ENCODE results near the gene CHRNA9.

CHRNA9 gene

DNA sequence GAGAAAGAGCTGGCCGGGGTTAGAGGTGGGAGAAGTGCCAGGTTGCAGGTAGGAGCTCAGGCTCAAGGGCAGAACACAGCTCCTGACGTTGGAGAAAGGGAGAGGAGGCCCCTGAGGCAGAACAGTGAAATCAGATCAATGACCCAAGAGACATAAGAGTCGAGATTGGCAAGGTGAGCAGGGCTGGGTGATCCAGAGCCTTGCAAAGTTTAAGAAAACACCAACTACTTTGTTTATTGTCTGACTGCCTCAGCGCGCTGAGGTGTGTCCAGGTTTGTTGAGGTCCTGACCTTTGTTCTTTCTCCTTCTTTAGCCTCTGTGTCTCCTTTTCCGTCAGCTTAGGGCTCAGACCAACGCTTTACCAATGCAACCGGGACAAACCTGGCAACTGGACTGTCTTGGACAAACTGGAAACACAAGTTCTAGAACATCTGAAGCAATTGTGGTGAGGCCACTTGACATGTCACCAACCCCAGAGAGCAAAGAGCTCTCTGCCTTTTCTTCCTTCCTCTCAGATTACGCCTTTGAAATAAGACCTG lies 28.3 kb downstream of the CHRNA9 start:
- H3K4me3 ChIP-seq (ENCODE audit: low read length) = no peak overlapping the region
- no peaks in the 10 kb centered on the region for H3K4me1 ChIP-seq (ENCODE audit: control insufficient read depth, insufficient read depth, low read length)
- no peaks in the 10 kb centered on the region for H3K27me3 ChIP-seq (ENCODE audit: control insufficient read depth, insufficient read depth, low read length)
- no peak for DNase-seq (ENCODE audit: low read depth, low spot score)
- H3K36me3 ChIP-seq (ENCODE audit: control insufficient read depth, insufficient read depth, low read length) = no peaks in the 10 kb centered on the region
- no peak overlapping the region for H3K27ac ChIP-seq (ENCODE audit: low read length)
- WGBS (ENCODE audit: insufficient coverage, insufficient read length) = no CpG with 5 or more reads among the region's 9 CpGs
- H3K9me3 ChIP-seq (ENCODE audit: control insufficient read depth, insufficient read depth, low read length) = no peaks in the 10 kb centered on the region

DNA sequence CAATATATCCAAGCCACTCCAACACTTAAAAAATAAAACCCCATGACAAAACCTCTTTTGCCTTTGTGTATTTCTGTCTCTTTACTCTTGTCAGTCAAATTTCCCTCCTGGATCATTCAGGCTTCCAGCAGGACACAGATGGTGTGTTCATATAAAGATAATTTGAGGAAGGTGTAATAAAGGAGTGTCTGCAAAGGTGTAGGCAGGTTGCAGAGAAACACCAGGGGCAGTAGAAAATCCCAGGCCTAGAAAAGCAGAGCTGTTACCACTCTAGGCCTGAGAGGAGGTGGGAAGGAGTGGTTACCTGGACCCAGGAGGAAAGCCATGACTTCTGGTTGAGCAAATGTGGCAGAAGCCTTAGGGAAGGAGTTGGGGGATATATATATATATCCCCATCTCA lies 28.8 kb downstream of the CHRNA9 start:
- no peak overlapping the region for H3K4me3 ChIP-seq (ENCODE audit: low read length)
- H3K4me1 ChIP-seq (ENCODE audit: control insufficient read depth, insufficient read depth, low read length) = no peaks in the 10 kb centered on the region
- DNase-seq (ENCODE audit: low read depth, low spot score) = no peak
- no peak overlapping the region for H3K27ac ChIP-seq (ENCODE audit: low read length)
- no peaks in the 10 kb centered on the region for H3K9me3 ChIP-seq (ENCODE audit: control insufficient read depth, insufficient read depth, low read length)
- H3K36me3 ChIP-seq (ENCODE audit: control insufficient read depth, insufficient read depth, low read length) = no peaks in the 10 kb centered on the region
- no peaks in the 10 kb centered on the region for H3K27me3 ChIP-seq (ENCODE audit: control insufficient read depth, insufficient read depth, low read length)

DNA sequence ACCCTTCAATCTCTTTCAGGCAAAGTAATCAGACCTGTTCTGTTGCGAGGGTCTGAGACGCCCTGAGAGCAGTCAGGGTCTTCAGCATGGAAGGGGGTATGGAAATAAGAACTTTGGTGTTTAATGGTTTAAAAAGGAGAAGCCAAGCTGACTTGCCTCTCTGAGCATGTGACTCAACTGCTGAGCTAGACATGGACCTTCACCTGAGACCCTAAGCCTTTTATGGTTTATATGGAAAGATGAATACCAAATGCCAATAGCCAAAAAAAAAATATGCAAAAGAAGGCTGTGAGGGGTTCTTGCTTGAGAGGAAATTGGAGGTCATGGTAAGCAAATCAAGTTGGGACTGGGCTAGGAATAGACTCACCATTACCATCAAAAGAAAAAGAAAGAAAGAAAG lies 30.6 kb downstream of the CHRNA9 start:
- H3K9me3 ChIP-seq (ENCODE audit: control insufficient read depth, insufficient read depth, low read length) = no peaks in the 10 kb centered on the region
- no peak overlapping the region for H3K27ac ChIP-seq (ENCODE audit: low read length)
- H3K36me3 ChIP-seq (ENCODE audit: control insufficient read depth, insufficient read depth, low read length) = no peaks in the 10 kb centered on the region
- no peak for DNase-seq (ENCODE audit: low read depth, low spot score)
- no peak overlapping the region for H3K4me3 ChIP-seq (ENCODE audit: low read length)
- no CpG with 5 or more reads among the region's 2 CpGs for WGBS (ENCODE audit: insufficient coverage, insufficient read length)
- no peaks in the 10 kb centered on the region for H3K27me3 ChIP-seq (ENCODE audit: control insufficient read depth, insufficient read depth, low read length)
- H3K4me1 ChIP-seq (ENCODE audit: control insufficient read depth, insufficient read depth, low read length) = no peaks in the 10 kb centered on the region

GRCh38 chr4:40367451-40367850 lies 32.3 kb downstream of the CHRNA9 start:
- DNase-seq (ENCODE audit: low read depth, low spot score) = no peak
- WGBS (ENCODE audit: insufficient coverage, insufficient read length) = no CpG with 5 or more reads among the region's 4 CpGs
- Histone ChIP-seq H3K9me3 (ENCODE audit: control insufficient read depth, insufficient read depth, low read length) (no peaks in the 10 kb centered on the region), H3K36me3 (ENCODE audit: control insufficient read depth, insufficient read depth, low read length) (no peaks in the 10 kb centered on the region), H3K4me1 (ENCODE audit: control insufficient read depth, insufficient read depth, low read length) (no peaks in the 10 kb centered on the region), H3K4me3 (ENCODE audit: low read length) (no peak overlapping the region), H3K27ac (ENCODE audit: low read length) (no peak overlapping the region), H3K27me3 (ENCODE audit: control insufficient read depth, insufficient read depth, low read length) (no peaks in the 10 kb centered on the region)

- no peaks in the 10 kb centered on the region for H3K36me3 ChIP-seq (ENCODE audit: control insufficient read depth, insufficient read depth, low read length)
- H3K4me3 ChIP-seq (ENCODE audit: low read length) = no peak overlapping the region
- H3K9me3 ChIP-seq (ENCODE audit: control insufficient read depth, insufficient read depth, low read length) = no peaks in the 10 kb centered on the region
- no peak overlapping the region for H3K27ac ChIP-seq (ENCODE audit: low read length)
- no CpG with 5 or more reads among the region's 3 CpGs for WGBS (ENCODE audit: insufficient coverage, insufficient read length)
- no peaks in the 10 kb centered on the region for H3K27me3 ChIP-seq (ENCODE audit: control insufficient read depth, insufficient read depth, low read length)
- no peak for DNase-seq (ENCODE audit: low read depth, low spot score)
- no peaks in the 10 kb centered on the region for H3K4me1 ChIP-seq (ENCODE audit: control insufficient read depth, insufficient read depth, low read length)
Observed at GRCh38 chr4:40369437-40370274, 34.5 kb downstream of the CHRNA9 start.

- Histone ChIP-seq H3K4me1 (ENCODE audit: control insufficient read depth, insufficient read depth, low read length) (no peaks in the 10 kb centered on the region), H3K27ac (ENCODE audit: low read length) (no peak overlapping the region), H3K36me3 (ENCODE audit: control insufficient read depth, insufficient read depth, low read length) (no peaks in the 10 kb centered on the region), H3K4me3 (ENCODE audit: low read length) (no peak overlapping the region), H3K27me3 (ENCODE audit: control insufficient read depth, insufficient read depth, low read length) (no peaks in the 10 kb centered on the region), H3K9me3 (ENCODE audit: control insufficient read depth, insufficient read depth, low read length) (no peaks in the 10 kb centered on the region)
- no peak for DNase-seq (ENCODE audit: low read depth, low spot score)
- no CpG with 5 or more reads among the region's 3 CpGs for WGBS (ENCODE audit: insufficient coverage, insufficient read length)
Observed at GRCh38 chr4:40372651-40373050, 37.5 kb downstream of the CHRNA9 start.

GRCh38 chr4:40373636-40374035 lies 38.5 kb downstream of the CHRNA9 start:
- H3K4me1 ChIP-seq (ENCODE audit: control insufficient read depth, insufficient read depth, low read length) = no peaks in the 10 kb centered on the region
- H3K36me3 ChIP-seq (ENCODE audit: control insufficient read depth, insufficient read depth, low read length) = no peaks in the 10 kb centered on the region
- no peak overlapping the region for H3K4me3 ChIP-seq (ENCODE audit: low read length)
- H3K27me3 ChIP-seq (ENCODE audit: control insufficient read depth, insufficient read depth, low read length) = no peaks in the 10 kb centered on the region
- no peak for DNase-seq (ENCODE audit: low read depth, low spot score)
- no peak overlapping the region for H3K27ac ChIP-seq (ENCODE audit: low read length)
- no CpG with 5 or more reads among the region's 3 CpGs for WGBS (ENCODE audit: insufficient coverage, insufficient read length)
- no peaks in the 10 kb centered on the region for H3K9me3 ChIP-seq (ENCODE audit: control insufficient read depth, insufficient read depth, low read length)

DNA sequence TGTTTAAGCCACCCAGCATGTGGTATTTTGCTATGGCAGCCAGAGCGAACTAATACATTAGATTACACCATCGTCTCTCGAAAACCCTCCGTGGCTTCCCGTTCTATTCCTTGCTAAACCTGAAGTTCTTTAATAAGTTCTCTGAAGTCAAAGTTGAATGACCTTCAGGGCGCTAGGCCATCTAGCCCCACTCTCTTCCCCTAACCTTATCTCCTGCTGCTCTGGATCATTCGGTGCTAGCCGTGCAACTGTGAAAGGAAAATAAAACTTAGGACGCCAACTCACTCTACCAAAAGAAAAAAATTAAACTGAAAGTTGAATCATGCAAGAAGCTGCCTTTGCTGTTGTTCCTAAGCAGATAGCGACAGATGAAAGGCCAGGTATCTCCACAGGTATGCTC lies 40.0 kb downstream of the CHRNA9 start:
- DNase-seq (ENCODE audit: low read depth, low spot score) = no peak
- H3K36me3 ChIP-seq (ENCODE audit: control insufficient read depth, insufficient read depth, low read length) = no peaks in the 10 kb centered on the region
- no peak overlapping the region for H3K27ac ChIP-seq (ENCODE audit: low read length)
- no peaks in the 10 kb centered on the region for H3K27me3 ChIP-seq (ENCODE audit: control insufficient read depth, insufficient read depth, low read length)
- no CpG with 5 or more reads among the region's 10 CpGs for WGBS (ENCODE audit: insufficient coverage, insufficient read length)
- no peak overlapping the region for H3K4me3 ChIP-seq (ENCODE audit: low read length)
- peaks cover 1% of the 10 kb centered on the region; the same call in 1 of the 2 replicates for H3K4me1 ChIP-seq (ENCODE audit: control insufficient read depth, insufficient read depth, low read length)
- no peaks in the 10 kb centered on the region for H3K9me3 ChIP-seq (ENCODE audit: control insufficient read depth, insufficient read depth, low read length)

DNA sequence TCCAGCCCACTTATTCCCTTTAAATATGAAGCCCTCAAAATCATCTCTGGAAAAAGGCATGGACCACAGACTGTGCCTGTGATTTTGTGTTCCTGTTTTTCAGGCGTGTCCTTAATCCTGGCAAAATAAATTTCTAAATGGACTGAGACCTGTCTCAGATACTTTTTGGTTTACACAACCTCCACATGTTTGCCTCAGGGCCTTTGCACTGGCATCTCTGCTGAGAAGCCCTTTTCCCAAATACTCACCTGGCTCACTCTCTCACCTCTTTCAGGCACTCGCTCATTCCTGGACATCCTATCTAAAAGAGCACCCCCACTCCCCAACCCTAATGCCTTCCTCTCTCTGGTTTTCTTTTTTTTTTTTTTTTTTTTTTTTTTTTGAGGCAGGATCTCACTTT lies 40.5 kb downstream of the CHRNA9 start:
- no CpG with 5 or more reads among the region's 2 CpGs for WGBS (ENCODE audit: insufficient coverage, insufficient read length)
- H3K27ac ChIP-seq (ENCODE audit: low read length) = no peak overlapping the region
- no peaks in the 10 kb centered on the region for H3K9me3 ChIP-seq (ENCODE audit: control insufficient read depth, insufficient read depth, low read length)
- no peak for DNase-seq (ENCODE audit: low read depth, low spot score)
- no peaks in the 10 kb centered on the region for H3K36me3 ChIP-seq (ENCODE audit: control insufficient read depth, insufficient read depth, low read length)
- H3K4me3 ChIP-seq (ENCODE audit: low read length) = no peak overlapping the region
- H3K27me3 ChIP-seq (ENCODE audit: control insufficient read depth, insufficient read depth, low read length) = no peaks in the 10 kb centered on the region
- H3K4me1 ChIP-seq (ENCODE audit: control insufficient read depth, insufficient read depth, low read length) = peaks cover 1% of the 10 kb centered on the region; the same call in 1 of the 2 replicates

GRCh38 chr4:40377512-40378365 lies 42.6 kb downstream of the CHRNA9 start:
- Histone ChIP-seq H3K36me3 (ENCODE audit: control insufficient read depth, insufficient read depth, low read length) (no peaks in the 10 kb centered on the region), H3K27me3 (ENCODE audit: control insufficient read depth, insufficient read depth, low read length) (no peaks in the 10 kb centered on the region), H3K4me1 (ENCODE audit: control insufficient read depth, insufficient read depth, low read length) (peaks cover 1% of the 10 kb centered on the region; the same call in 1 of the 2 replicates), H3K27ac (ENCODE audit: low read length) (no peak overlapping the region), H3K9me3 (ENCODE audit: control insufficient read depth, insufficient read depth, low read length) (no peaks in the 10 kb centered on the region), H3K4me3 (ENCODE audit: low read length) (no peak overlapping the region)
- WGBS (ENCODE audit: insufficient coverage, insufficient read length) = no CpG with 5 or more reads among the region's 7 CpGs
- DNase-seq (ENCODE audit: low read depth, low spot score) = no peak

Measured in iPS DF 6.9 (cell line).